IMR-90 (cell line): ENCODE data around the gene EHBP1.

Source experiments
- CTCF ChIP-seq: conservative IDR thresholded peaks from 2 replicates; pipeline ENCODE4 v1.5.1; 2012; ENCODE audit warnings: mild to moderate bottlenecking, low read depth, low read length, improper control_type of control experiment
- MXI1 ChIP-seq: IDR thresholded peaks from 2 replicates; pipeline ENCODE4 v1.6.1; 2012; ENCODE audit warnings: low read depth, mild to moderate bottlenecking, low read length, moderate library complexity, borderline replicate concordance
- POLR2A ChIP-seq: IDR thresholded peaks from 2 replicates; pipeline ENCODE4 v1.6.1; 2012; ENCODE audit warnings: mild to moderate bottlenecking, low read depth, low read length
- RCOR1 ChIP-seq: IDR thresholded peaks from 2 replicates; pipeline ENCODE4 v1.6.1; 2012; ENCODE audit warnings: mild to moderate bottlenecking, low read length, improper control_type of control experiment; ENCODE audit not compliant: insufficient replicate concordance
- USF2 ChIP-seq: fragments of 150-350 bp; IDR thresholded peaks from 2 replicates; pipeline ENCODE4 v1.6.1; 2017; ENCODE audit warnings: mild to moderate bottlenecking, antibody characterized with exemption, low read length, low read depth

DNA sequence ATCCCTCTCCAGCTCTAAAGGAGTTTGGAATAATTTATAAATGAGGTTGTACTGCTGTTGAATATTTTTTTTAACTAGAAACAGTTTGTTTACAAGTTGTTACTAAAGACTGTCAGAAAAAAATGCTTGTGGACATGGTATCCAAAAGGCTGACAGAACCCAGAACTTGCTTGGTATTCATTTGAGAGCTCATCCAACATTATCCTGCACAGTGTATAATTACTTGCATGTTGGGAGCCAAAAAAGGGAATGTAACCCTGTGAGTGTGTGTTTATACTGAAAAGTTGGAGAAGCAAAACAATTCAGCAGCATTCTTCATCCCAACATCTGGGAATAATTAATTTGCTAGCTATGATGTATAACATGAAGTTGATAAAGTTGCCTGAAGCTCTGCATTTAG lies 42.1 kb upstream of the EHBP1 start:
- TF ChIP-seq MXI1 (no peak), CTCF (no peak), POLR2A (no peak), USF2 (no peak), RCOR1 (no peak)
